Small intestine (tissue), 7 donors: ENCODE results near the gene NGLY1. TPM values are rescaled to one million over a fixed set of nuclear protein-coding genes. Genes with fewer than 3 reads are reported as not detected.
A peak's percentile ranks its signal among the peaks of the same experiment; 100 is the strongest.

Source experiments
- DNase-seq, 2 donors: peaks; one replicate each; pipeline versions ENCODE4 v3.0.0 to v3.0.0-alpha.2; 2013
- FAIRE-seq: peaks from 2 replicates; lab custom pipeline; 2012; peaks lifted over from hg19 to GRCh38; lab: Jason Lieb, UNC
- H3K27ac ChIP-seq, 3 donors: one replicate each; pipeline ENCODE4 v1.5.1; 2013; ENCODE audit warnings: low read length in 2 of 3, mild to moderate bottlenecking in 2 of 3, control low read depth in 1 of 3, inconsistent platforms in 1 of 3, low read depth in 1 of 3, moderate library complexity in 1 of 3
- H3K27me3 ChIP-seq, 3 donors: one replicate each; pipeline ENCODE4 v1.6.1; 2013; ENCODE audit warnings: low read length in 3 of 3, inconsistent platforms in 1 of 3; ENCODE audit not compliant: control insufficient read depth in 3 of 3, insufficient read depth in 3 of 3
- H3K36me3 ChIP-seq, 3 donors: one replicate each; pipeline ENCODE4 v1.6.1; 2013; ENCODE audit warnings: low read length in 3 of 3, inconsistent platforms in 1 of 3, low read depth in 1 of 3, mild to moderate bottlenecking in 1 of 3, moderate library complexity in 1 of 3; ENCODE audit not compliant: control insufficient read depth in 3 of 3, insufficient read depth in 2 of 3
- H3K4me1 ChIP-seq, 3 donors: one replicate each; pipeline ENCODE4 v1.6.1; 2013; ENCODE audit warnings: low read length in 2 of 3, inconsistent platforms in 1 of 3, low read depth in 1 of 3, mild to moderate bottlenecking in 1 of 3, moderate library complexity in 1 of 3; ENCODE audit not compliant: control insufficient read depth in 3 of 3, insufficient read depth in 2 of 3
- H3K4me3 ChIP-seq, 3 donors: one replicate each; pipeline ENCODE4 v1.5.1; 2013; ENCODE audit warnings: low read length in 3 of 3, control low read depth in 1 of 3, inconsistent platforms in 1 of 3, low read depth in 1 of 3, mild to moderate bottlenecking in 1 of 3, moderate library complexity in 1 of 3
- H3K9me3 ChIP-seq, 2 donors: one replicate each; pipeline ENCODE4 v1.6.1; 2013; ENCODE audit warnings: low read depth in 1 of 2, low read length in 1 of 2; ENCODE audit not compliant: control insufficient read depth in 2 of 2, insufficient read depth in 1 of 2
- WGBS, 3 donors: extraction: QIAGEN DNeasy Blood & Tissue Kit; methylation state at CpG; one replicate each; pipeline ENCODE4 v1.1.7; 2013; 5-methylcytosine and 5-hydroxymethylcytosine counted together
- polyA plus RNA-seq, 4 donors: library from polyadenylated mRNA; stranded (reverse) in 3 of 4; unstranded in 1 of 4; fragments of 200-250 nt in 3 of 4; fragments of 120-200 nt in 1 of 4; gene quantifications; one replicate each; pipeline versions ENCODE4 v1.2.1 to v1.2.3, GENCODE V29; 2013
- donor health status: healthy with polysubstance abuse.
- donor health status: control.
- donor health status: control.
- donor health status: Bipolar disorder and iron deficiency.
- donor health status: healthy.

The NGLY1 gene
- polyA plus RNA-seq, 4 donors: 22.0 to 40.5 (median 33.2) TPM

- WGBS, 3 donors: 30 to 46% (median 33%) methylated on average over 3 of the region's 3 CpGs
- H3K9me3 ChIP-seq: no peaks in the 10 kb centered on the region
- DNase-seq (no peak), FAIRE-seq (no peak)
- H3K27me3 ChIP-seq: no peaks in the 10 kb centered on the region
- peak overlapping the region in 2 of 3 donors; percentile 75 to 76 for H3K4me3 ChIP-seq
- H3K4me1 ChIP-seq: peaks cover 3 to 11% (median 6%) of the 10 kb centered on the region in 3 donors
- H3K27ac ChIP-seq: no peak overlapping the region
- H3K36me3 ChIP-seq: peaks cover 0 to 3% (median 0%) of the 10 kb centered on the region in 3 donors
Observed at GRCh38 chr3:25781758-25782594, 1.3 kb downstream of the NGLY1 start.

GRCh38 chr3:25781145-25781757, 2.0 kb downstream of the NGLY1 start:
- Histone ChIP-seq H3K9me3 (no peaks in the 10 kb centered on the region), H3K27ac (no peak overlapping the region), H3K27me3 (no peaks in the 10 kb centered on the region), H3K4me1 (peaks cover 3 to 11% (median 6%) of the 10 kb centered on the region in 3 donors), H3K36me3 (peaks cover 0 to 5% (median 0%) of the 10 kb centered on the region in 3 donors), H3K4me3 (no peak overlapping the region)
- FAIRE-seq: no peak
- 78 to 80% (median 80%) methylated on average over 11 of the region's 11 CpGs for WGBS, 3 donors
- DNase-seq: no peak

GRCh38 chr3:25780618-25781017, 2.6 kb downstream of the NGLY1 start:
- Histone ChIP-seq H3K4me3 (no peak overlapping the region), H3K27me3 (no peaks in the 10 kb centered on the region), H3K4me1 (peaks cover 3 to 11% (median 6%) of the 10 kb centered on the region in 3 donors), H3K27ac (no peak overlapping the region), H3K9me3 (no peaks in the 10 kb centered on the region), H3K36me3 (peaks cover 0 to 8% (median 2%) of the 10 kb centered on the region in 3 donors)
- FAIRE-seq (no peak), DNase-seq (no peak)
- 92 to 99% (median 96%) methylated on average over 6 of the region's 6 CpGs for WGBS, 3 donors

- H3K36me3 ChIP-seq: peaks cover 2 to 23% (median 6%) of the 10 kb centered on the region in 3 donors
- no peak for FAIRE-seq
- 80 to 87% (median 87%) methylated on average over 2 of the region's 2 CpGs for WGBS, 3 donors
Observed at GRCh38 chr3:25775936-25776335, 7.3 kb downstream of the NGLY1 start.

GRCh38 chr3:25768851-25769250, 14.4 kb downstream of the NGLY1 start:
- Histone ChIP-seq H3K27me3 (no peaks in the 10 kb centered on the region), H3K27ac (no peak overlapping the region), H3K4me3 (no peak overlapping the region), H3K4me1 (no peaks in the 10 kb centered on the region), H3K9me3 (peaks cover 0 to 4% of the 10 kb centered on the region in 2 donors), H3K36me3 (peaks cover 0 to 15% (median 9%) of the 10 kb centered on the region in 3 donors)
- FAIRE-seq (no peak), DNase-seq (no peak)
- 82 to 97% (median 86%) methylated on average over 6 of the region's 6 CpGs for WGBS, 3 donors

More at GRCh38 chr3:25775936-25776335, 7.3 kb downstream of the NGLY1 start:
- H3K4me3 ChIP-seq: no peak overlapping the region
- no peak for DNase-seq
- H3K27me3 ChIP-seq: no peaks in the 10 kb centered on the region
- peaks cover 0 to 17% of the 10 kb centered on the region in 2 donors for H3K9me3 ChIP-seq
- peaks cover 0 to 4% (median 0%) of the 10 kb centered on the region in 3 donors for H3K4me1 ChIP-seq
- H3K27ac ChIP-seq: no peak overlapping the region

- Histone ChIP-seq H3K27me3 (no peaks in the 10 kb centered on the region), H3K4me3 (no peak overlapping the region), H3K9me3 (no peaks in the 10 kb centered on the region), H3K36me3 (peaks cover 9 to 16% (median 10%) of the 10 kb centered on the region in 3 donors), H3K27ac (no peak overlapping the region), H3K4me1 (no peaks in the 10 kb centered on the region)
- DNase-seq (no peak), FAIRE-seq (no peak)
- WGBS, 3 donors: 88 to 100% (median 88%) methylated on average over 1 of the region's 1 CpG
Observed at GRCh38 chr3:25751725-25752124, 31.5 kb downstream of the NGLY1 start.

- Histone ChIP-seq H3K9me3 (no peaks in the 10 kb centered on the region), H3K27me3 (no peaks in the 10 kb centered on the region), H3K27ac (no peak overlapping the region), H3K36me3 (peaks cover 9 to 15% (median 11%) of the 10 kb centered on the region in 3 donors), H3K4me3 (no peak overlapping the region), H3K4me1 (no peaks in the 10 kb centered on the region)
- DNase-seq: no peak
- FAIRE-seq: no peak
- 97 to 99% (median 98%) methylated on average over 3 of the region's 3 CpGs for WGBS, 3 donors
Observed at GRCh38 chr3:25751048-25751447, 32.2 kb downstream of the NGLY1 start.

GRCh38 chr3:25749031-25749581, 34.1 kb downstream of the NGLY1 start:
- no peak overlapping the region for H3K27ac ChIP-seq

More at GRCh38 chr3:25749031-25749581, 34.1 kb downstream of the NGLY1 start:
- no peak for DNase-seq
- H3K27me3 ChIP-seq: no peaks in the 10 kb centered on the region
- peaks cover 9 to 15% (median 13%) of the 10 kb centered on the region in 3 donors for H3K36me3 ChIP-seq
- WGBS, 3 donors: 80 to 89% (median 84%) methylated on average over 6 of the region's 6 CpGs
- FAIRE-seq: no peak
- H3K9me3 ChIP-seq: no peaks in the 10 kb centered on the region
- H3K4me1 ChIP-seq: no peaks in the 10 kb centered on the region
- H3K4me3 ChIP-seq: no peak overlapping the region
